Cardiac septum (tissue), 1 donor: Measurements from ENCODE around the gene RPS27. TPM values are rescaled to one million over a fixed set of nuclear protein-coding genes. Genes with fewer than 3 reads are reported as not detected.

Experiments
- microRNA-seq: library from miRNA; unstranded; fragments of <30 nt; microRNA quantifications from one replicate; pipeline ENCODE4 v1.2.0, GENCODE V29; 2020
- total RNA-seq: library from RNA; stranded (reverse); fragmentation: NEBNext Ultra II Directional; extraction: Animal tissue kit (Norgen Biotek cat#: 25700); gene quantifications from one replicate; pipeline ENCODE4 v1.2.1, GENCODE V29; 2021
- donor health status: DM: no; HTN: no; CAD: no.

Gene RPS27
- total RNA-seq, 1 donor from 2014 or later = 712 TPM

Small RNAs within 50 kb of the gene (microRNA-seq; reads per million reads assigned to microRNA genes)
- gene MIR6737 = not detected

Other genes with a start within 250 kb of the RPS27 start
- 9.8 TPM for gene SLC27A3, start 215.4 kb upstream of the RPS27 start, total RNA-seq
- 45.7 TPM for gene GATAD2B, start 67.8 kb upstream of the RPS27 start, total RNA-seq
- 42.7 TPM for gene DENND4B, start 44.0 kb upstream of the RPS27 start, total RNA-seq
- 20.6 TPM for gene CRTC2, start 32.1 kb upstream of the RPS27 start, total RNA-seq
- 40.2 TPM for gene SLC39A1, start 27.2 kb upstream of the RPS27 start, total RNA-seq
- gene CREB3L4, start 22.9 kb upstream of the RPS27 start, total RNA-seq = 3.8 TPM
- gene JTB, start 13.1 kb upstream of the RPS27 start, total RNA-seq = 61.7 TPM
- 57.3 TPM for gene RAB13, start 4.4 kb upstream of the RPS27 start, total RNA-seq
- 0.48 TPM for gene NUP210L, start 164.3 kb downstream of the RPS27 start, total RNA-seq
- 364 TPM for gene TPM3, start 201.3 kb downstream of the RPS27 start, total RNA-seq
- not detected for gene CFAP141, start 215.6 kb downstream of the RPS27 start, total RNA-seq
- gene UBAP2L, start 230.2 kb downstream of the RPS27 start, total RNA-seq = 111 TPM